CD4-positive, CD25-positive, alpha-beta regulatory T cell (primary cell): ENCODE results near the gene GPATCH2L. TPM values are rescaled to one million over a fixed set of nuclear protein-coding genes. Genes with fewer than 3 reads are reported as not detected.

Source experiments
- ATAC-seq, 2 donors: fragments of 150-1000 bp; cut with Tn5 transposase; one replicate each; pipeline ENCODE4 v1.10.0; 2021; ENCODE audit warnings: low read depth in 2 of 2, moderate number of reproducible peaks in 2 of 2, moderate library complexity in 1 of 2
- DNase-seq, 3 donors: peaks; one replicate each; pipeline versions ENCODE4 v3.0.0 to v3.0.0-alpha.2; 2012 to 2022; ENCODE audit warnings: mixed read lengths in 1 of 3
- H3K27ac ChIP-seq: one replicate; pipeline ENCODE4 v1.7.0; 2013; ENCODE audit warnings: mild to moderate bottlenecking, low read length; ENCODE audit not compliant: insufficient read depth, poor library complexity, severe bottlenecking
- H3K27me3 ChIP-seq: one replicate; pipeline ENCODE4 v1.7.0; 2013; ENCODE audit warnings: low read length; ENCODE audit not compliant: control insufficient read depth, insufficient read depth
- H3K36me3 ChIP-seq: one replicate; pipeline ENCODE4 v1.7.0; 2013; ENCODE audit warnings: mild to moderate bottlenecking, low read length, moderate library complexity; ENCODE audit not compliant: control insufficient read depth, insufficient read depth
- H3K4me1 ChIP-seq: 2 replicates; pipeline ENCODE4 v1.7.0; 2013; ENCODE audit warnings: mild to moderate bottlenecking, low read length; ENCODE audit not compliant: insufficient read depth, control insufficient read depth, poor library complexity, severe bottlenecking
- H3K4me3 ChIP-seq: one replicate; pipeline ENCODE4 v1.7.0; 2013; ENCODE audit warnings: low read depth, mild to moderate bottlenecking, low read length, moderate library complexity
- H3K9me3 ChIP-seq, 2 experiments: 1 replicate in 1 of 2; 2 replicates in 1 of 2; pipeline ENCODE4 v1.7.0; 2013; ENCODE audit warnings: low read length in 2 of 2, mild to moderate bottlenecking in 1 of 2, moderate library complexity in 1 of 2; ENCODE audit not compliant: control insufficient read depth in 2 of 2
- H3K27ac Mint-ChIP-seq, 3 donors: one replicate each; pipeline ENCODE4 v1.8.0; 2020 to 2022; ENCODE audit warnings: mild to moderate bottlenecking in 3 of 3, mixed read lengths in 3 of 3, moderate library complexity in 2 of 3
- H3K27me3 Mint-ChIP-seq: one replicate; pipeline ENCODE4 v1.8.0; 2022; ENCODE audit warnings: mild to moderate bottlenecking, mixed read lengths
- H3K36me3 Mint-ChIP-seq: one replicate; pipeline ENCODE4 v1.8.0; 2020; ENCODE audit warnings: mixed read lengths
- H3K4me1 Mint-ChIP-seq, 4 donors: one replicate each; pipeline ENCODE4 v1.8.0; 2020 to 2022; ENCODE audit warnings: mixed read lengths in 4 of 4, mild to moderate bottlenecking in 1 of 4
- H3K4me3 Mint-ChIP-seq, 4 donors: one replicate each; pipeline ENCODE4 v1.8.0; 2020 to 2022; ENCODE audit warnings: mild to moderate bottlenecking in 4 of 4, mixed read lengths in 4 of 4, moderate library complexity in 3 of 4
- H3K9me3 Mint-ChIP-seq, 7 donors: one replicate each; pipeline ENCODE4 v1.8.0; 2020 to 2022; ENCODE audit warnings: mixed read lengths in 7 of 7, mild to moderate bottlenecking in 3 of 7, moderate library complexity in 2 of 7
- polyA plus RNA-seq, 4 donors: library from polyadenylated mRNA; unstranded; fragments of 300-500 nt; fragmentation: Illumina TruSeq; gene quantifications; one replicate each; pipeline ENCODE4 v1.2.3, GENCODE V29; 2021
- total RNA-seq: library from RNA; stranded (reverse); gene quantifications from one replicate; pipeline ENCODE4 v1.2.3, GENCODE V29; 2022

Gene GPATCH2L
- total RNA-seq: 99.9 TPM
- polyA plus RNA-seq: 10 to 100 TPM in 3 of 4 donors, 1 to 10 TPM in 1; 8.7 to 17.0 (median 11.9) TPM

- Mint-ChIP-seq H3K4me3 (peak within 1 kb of the TSS; percentile 92 to 99 (median 98)), H3K4me1 (peaks cover 17 to 58% (median 49%) of the 10 kb centered on the region in 4 donors), H3K36me3 (peaks cover 19% of the 10 kb centered on the region), H3K9me3 (peaks cover 0 to 8% (median 0%) of the 10 kb centered on the region in 7 donors), H3K27ac (peak within 1 kb of the TSS; percentile 77 to 99 (median 97)), H3K27me3 (peaks cover 1% of the 10 kb centered on the region)
- H3K27ac ChIP-seq: peak within 1 kb of the TSS; percentile 95
- no peaks in the 10 kb centered on the region for H3K9me3 ChIP-seq
- H3K36me3 ChIP-seq: peaks cover 10% of the 10 kb centered on the region
- H3K4me1 ChIP-seq: peaks cover 46% of the 10 kb centered on the region
- peak within 1 kb of the TSS; percentile 88 for H3K4me3 ChIP-seq
- no peaks in the 10 kb centered on the region for H3K27me3 ChIP-seq
- DNase-seq (peak; percentile 93 to 95 (median 94)), ATAC-seq (peak; percentile 87 to 91)
Measured at GRCh38 chr14:76151398-76152332, at the start of gene GPATCH2L. GPATCH2L (plus strand) TSS chr14:76151922; CDS start chr14:76154364, 2,442 bp downstream.

GRCh38 chr14:76104802-76105355 is 46.8 kb upstream of the GPATCH2L start:
- Histone ChIP-seq H3K9me3 (no peaks in the 10 kb centered on the region), H3K27me3 (no peaks in the 10 kb centered on the region), H3K4me1 (no peaks in the 10 kb centered on the region), H3K4me3 (no peak overlapping the region), H3K27ac (no peak overlapping the region), H3K36me3 (no peaks in the 10 kb centered on the region)
- peaks cover 0 to 6% (median 0%) of the 10 kb centered on the region in 7 donors for H3K9me3 Mint-ChIP-seq
- H3K27me3 Mint-ChIP-seq: peaks cover 27% of the 10 kb centered on the region
- peaks cover 0 to under 1% (median 0%) of the 10 kb centered on the region in 4 donors for H3K4me1 Mint-ChIP-seq
- no peak for ATAC-seq
- no peak overlapping the region for H3K4me3 Mint-ChIP-seq
- H3K27ac Mint-ChIP-seq: no peak overlapping the region
- H3K36me3 Mint-ChIP-seq: no peaks in the 10 kb centered on the region
- DNase-seq: no peak

GRCh38 chr14:76106188-76106587 is 45.5 kb upstream of the GPATCH2L start:
- Mint-ChIP-seq H3K9me3 (peaks cover 0 to 6% (median 0%) of the 10 kb centered on the region in 7 donors), H3K27me3 (peaks cover 14% of the 10 kb centered on the region), H3K27ac (no peak overlapping the region), H3K36me3 (no peaks in the 10 kb centered on the region), H3K4me3 (no peak overlapping the region), H3K4me1 (peaks cover 0 to 1% (median 0%) of the 10 kb centered on the region in 4 donors)
- Histone ChIP-seq H3K27ac (no peak overlapping the region), H3K4me1 (no peaks in the 10 kb centered on the region), H3K36me3 (no peaks in the 10 kb centered on the region), H3K9me3 (no peaks in the 10 kb centered on the region), H3K4me3 (no peak overlapping the region), H3K27me3 (no peaks in the 10 kb centered on the region)
- ATAC-seq (no peak), DNase-seq (no peak)

- no peaks in the 10 kb centered on the region for H3K36me3 Mint-ChIP-seq
Measured at GRCh38 chr14:76109087-76109880, 42.4 kb upstream of the GPATCH2L start.

GRCh38 chr14:76112889-76113624 is 38.7 kb upstream of the GPATCH2L start:
- no peak overlapping the region for H3K4me3 Mint-ChIP-seq
- H3K27me3 Mint-ChIP-seq: peaks cover 13% of the 10 kb centered on the region
- DNase-seq (no peak), ATAC-seq (no peak)
- H3K27ac ChIP-seq: no peak overlapping the region
- no peak overlapping the region for H3K4me3 ChIP-seq
- H3K36me3 ChIP-seq: no peaks in the 10 kb centered on the region
- H3K27me3 ChIP-seq: no peaks in the 10 kb centered on the region
- H3K9me3 ChIP-seq: no peaks in the 10 kb centered on the region
- H3K27ac Mint-ChIP-seq: no peak overlapping the region
- no peaks in the 10 kb centered on the region for H3K4me1 ChIP-seq
- H3K9me3 Mint-ChIP-seq: peaks cover 0 to 6% (median 0%) of the 10 kb centered on the region in 7 donors
- peaks cover 0 to 1% (median 0%) of the 10 kb centered on the region in 4 donors for H3K4me1 Mint-ChIP-seq
- no peaks in the 10 kb centered on the region for H3K36me3 Mint-ChIP-seq

More at GRCh38 chr14:76109087-76109880, 42.4 kb upstream of the GPATCH2L start:
- no peak overlapping the region for H3K27ac Mint-ChIP-seq
- peaks cover 8% of the 10 kb centered on the region for H3K27me3 Mint-ChIP-seq
- no peak overlapping the region for H3K27ac ChIP-seq
- H3K9me3 Mint-ChIP-seq: peaks cover 0 to 6% (median 0%) of the 10 kb centered on the region in 7 donors
- H3K4me1 Mint-ChIP-seq: peaks cover 0 to 1% (median 0%) of the 10 kb centered on the region in 4 donors
- no peaks in the 10 kb centered on the region for H3K27me3 ChIP-seq
- DNase-seq (no peak), ATAC-seq (no peak)
- H3K4me1 ChIP-seq: no peaks in the 10 kb centered on the region
- H3K9me3 ChIP-seq: no peaks in the 10 kb centered on the region
- no peak overlapping the region for H3K4me3 ChIP-seq
- H3K36me3 ChIP-seq: no peaks in the 10 kb centered on the region
- H3K4me3 Mint-ChIP-seq: no peak overlapping the region

- Mint-ChIP-seq H3K9me3 (peaks cover 0 to 2% (median 0%) of the 10 kb centered on the region in 7 donors), H3K4me3 (no peak overlapping the region), H3K27ac (no peak overlapping the region), H3K36me3 (no peaks in the 10 kb centered on the region), H3K4me1 (peaks cover 0 to 1% (median 0%) of the 10 kb centered on the region in 4 donors), H3K27me3 (peaks cover 8% of the 10 kb centered on the region)
- H3K36me3 ChIP-seq: no peaks in the 10 kb centered on the region
- ATAC-seq: no peak
- H3K9me3 ChIP-seq: no peaks in the 10 kb centered on the region
- H3K27ac ChIP-seq: no peak overlapping the region
- H3K27me3 ChIP-seq: no peaks in the 10 kb centered on the region
- DNase-seq: no peak
- no peak overlapping the region for H3K4me3 ChIP-seq
- H3K4me1 ChIP-seq: no peaks in the 10 kb centered on the region
Measured at GRCh38 chr14:76113691-76114090, 38.0 kb upstream of the GPATCH2L start.

- no peaks in the 10 kb centered on the region for H3K27me3 ChIP-seq
- no peaks in the 10 kb centered on the region for H3K4me1 Mint-ChIP-seq
- H3K9me3 ChIP-seq: no peaks in the 10 kb centered on the region
- no peak overlapping the region for H3K27ac Mint-ChIP-seq
- no peak overlapping the region for H3K27ac ChIP-seq
- no peaks in the 10 kb centered on the region for H3K36me3 ChIP-seq
- ATAC-seq (no peak), DNase-seq (no peak)
- no peaks in the 10 kb centered on the region for H3K36me3 Mint-ChIP-seq
- no peaks in the 10 kb centered on the region for H3K9me3 Mint-ChIP-seq
- H3K4me3 ChIP-seq: no peak overlapping the region
- no peak overlapping the region for H3K4me3 Mint-ChIP-seq
- H3K4me1 ChIP-seq: no peaks in the 10 kb centered on the region
- H3K27me3 Mint-ChIP-seq: peaks cover 8% of the 10 kb centered on the region
Measured at GRCh38 chr14:76115010-76115422, 36.7 kb upstream of the GPATCH2L start.
